ENCODE measurements around the gene OR4D2.

The OR4D2 gene

GRCh38 chr17:58217766-58218165, 51.0 kb downstream of the OR4D2 start:
- DNase-seq = no peak

DNA sequence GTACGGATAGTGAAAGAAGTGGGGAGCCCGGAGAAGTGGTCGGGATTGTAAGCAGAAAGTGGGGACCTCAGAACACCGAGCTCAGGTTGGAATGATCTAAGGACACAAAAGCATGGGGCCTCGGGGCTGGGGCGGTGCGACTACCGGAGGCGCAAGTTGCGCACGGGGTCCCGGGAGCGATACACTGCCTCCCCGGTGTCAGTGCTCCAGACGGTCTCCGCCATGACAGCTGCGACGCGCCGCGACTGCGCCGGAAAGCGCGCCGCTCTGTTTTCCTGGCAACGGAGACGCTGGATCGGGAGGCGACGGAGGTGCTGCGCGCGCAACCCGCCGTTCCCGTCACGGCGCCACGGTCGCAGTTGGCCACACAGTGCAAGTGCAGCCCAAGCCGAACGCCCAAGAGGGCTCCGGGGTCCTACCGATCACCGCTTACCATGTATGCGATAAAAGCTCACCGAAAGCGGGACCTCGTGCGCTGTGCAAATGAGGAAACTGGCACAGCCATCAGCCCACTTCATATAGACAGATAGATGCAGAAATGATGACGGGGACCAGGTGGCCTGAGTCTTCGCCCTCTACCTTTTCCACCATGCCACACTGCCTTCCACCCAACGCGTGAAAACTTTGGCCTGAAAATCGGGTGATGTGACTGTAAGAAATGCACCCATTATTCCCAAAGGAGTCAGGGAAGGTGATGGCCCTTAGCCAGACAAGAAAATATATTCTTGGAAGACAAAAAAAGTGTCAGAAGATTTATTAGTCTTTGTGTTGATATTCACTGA, 52.4 kb downstream of the OR4D2 start, which contains the start of gene MKS1:
TSS of gene MKS1 (minus strand) at position 249 of the 782 bp plus-strand sequence. CDS start at position 224, 25 bp downstream.
- peak; percentile 88 to 93 (median 92) for DNase-seq

- no peak for DNase-seq
Observed at GRCh38 chr17:58219789-58220183, 53.0 kb downstream of the OR4D2 start.

All from activated CD4-positive, CD25-positive, alpha-beta regulatory T cell (primary cell).